Activated CD4-positive, alpha-beta T cell treated with anti-CD3 and anti-CD28 coated beads, Interleukin-2, amount 50 U/mL, for 16 hours (primary cell): ENCODE results near the gene CALY.

Experiments
- DNase-seq: peaks from one replicate; pipeline ENCODE4 v3.0.0-alpha.2; 2020

CALY gene

DNA sequence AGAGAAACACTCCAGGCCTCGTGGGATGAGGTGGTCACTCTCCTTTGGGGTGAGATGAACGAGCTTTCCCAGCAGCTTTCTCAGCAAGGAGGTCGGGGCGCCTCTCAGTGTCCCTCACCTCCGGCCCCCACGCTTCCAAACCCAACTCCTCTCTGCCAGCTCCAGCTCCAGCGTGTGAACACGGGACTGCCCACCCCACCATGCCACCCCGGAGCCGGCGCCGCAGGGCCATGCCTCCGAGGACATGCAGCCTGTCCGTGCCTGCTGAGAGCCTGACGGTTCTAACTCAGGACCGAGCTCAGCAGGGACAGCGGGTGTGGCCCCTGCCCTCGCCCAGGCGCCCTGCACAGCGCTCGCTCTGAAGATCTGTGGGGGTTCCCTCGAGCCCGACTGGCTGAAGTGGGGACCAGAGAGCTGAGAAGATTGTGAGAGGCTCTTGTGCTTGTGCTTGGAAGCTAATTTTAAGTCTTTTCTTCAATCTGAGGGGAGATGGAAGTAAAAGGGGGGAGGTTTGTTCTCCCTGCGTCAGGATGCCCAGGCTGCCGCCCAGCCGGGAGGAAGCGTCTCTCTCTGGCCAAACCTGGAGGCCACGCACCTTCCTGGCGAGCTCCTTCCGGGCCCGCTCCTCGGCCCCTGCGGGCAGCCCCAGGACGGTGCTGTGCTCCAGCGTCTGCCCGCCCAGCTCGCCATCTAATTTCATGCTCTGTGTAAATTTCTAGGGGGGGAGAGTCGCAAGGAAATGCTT lies 54.9 kb downstream of the CALY start:
- no peak for DNase-seq

DNA sequence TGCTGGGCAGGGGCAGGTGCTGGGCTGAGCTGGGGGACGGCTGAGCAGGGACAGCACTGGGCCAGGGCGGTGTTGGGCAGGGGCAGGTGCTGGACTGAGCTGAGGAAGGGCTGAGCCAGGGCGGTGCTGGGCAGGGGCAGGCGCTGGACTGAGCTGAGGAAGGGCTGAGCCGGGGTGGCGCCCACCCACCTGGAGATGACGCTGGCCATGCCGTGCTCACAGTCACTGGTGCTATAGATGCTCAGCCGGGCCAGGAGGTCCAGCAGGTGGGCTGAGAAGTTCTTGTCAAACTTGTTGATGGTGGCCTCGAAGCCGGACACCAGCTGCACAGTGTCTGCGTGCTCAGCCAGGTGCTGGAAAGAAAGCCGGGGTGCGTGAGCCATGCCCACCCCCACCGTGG lies 55.6 kb downstream of the CALY start:
- DNase-seq, result no peak

DNA sequence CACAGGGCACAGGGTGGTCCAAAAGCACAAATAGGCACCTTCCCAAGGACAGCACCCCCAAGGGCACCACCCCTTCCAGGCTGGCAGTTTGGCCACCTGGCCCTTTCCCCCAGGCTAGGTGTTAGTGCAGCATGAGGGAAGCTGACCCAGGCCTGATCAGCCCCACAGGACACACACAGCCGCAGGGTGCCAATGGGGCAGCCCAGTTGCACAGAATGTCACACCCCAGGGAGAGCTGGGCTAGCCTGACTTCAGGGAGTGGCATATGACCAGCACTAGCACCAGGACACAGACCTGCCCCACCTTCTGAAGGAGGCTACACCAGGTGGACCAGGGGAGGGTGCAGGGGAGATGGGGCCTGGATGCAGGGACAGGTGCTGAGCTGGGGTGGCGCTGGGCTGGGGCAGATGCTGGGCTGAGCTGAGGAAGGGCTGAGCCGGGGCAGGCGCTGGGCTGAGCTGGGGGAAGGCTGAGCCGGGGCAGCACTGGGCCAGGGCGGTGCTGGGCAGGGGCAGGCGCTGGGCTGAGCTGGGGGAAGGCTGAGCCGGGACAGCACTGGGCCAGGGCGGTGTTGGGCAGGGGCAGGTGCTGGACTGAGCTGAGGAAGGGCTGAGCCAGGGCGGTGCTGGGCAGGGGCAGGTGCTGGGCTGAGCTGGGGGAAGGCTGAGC lies 56.2 kb downstream of the CALY start:
- no peak for DNase-seq

DNA sequence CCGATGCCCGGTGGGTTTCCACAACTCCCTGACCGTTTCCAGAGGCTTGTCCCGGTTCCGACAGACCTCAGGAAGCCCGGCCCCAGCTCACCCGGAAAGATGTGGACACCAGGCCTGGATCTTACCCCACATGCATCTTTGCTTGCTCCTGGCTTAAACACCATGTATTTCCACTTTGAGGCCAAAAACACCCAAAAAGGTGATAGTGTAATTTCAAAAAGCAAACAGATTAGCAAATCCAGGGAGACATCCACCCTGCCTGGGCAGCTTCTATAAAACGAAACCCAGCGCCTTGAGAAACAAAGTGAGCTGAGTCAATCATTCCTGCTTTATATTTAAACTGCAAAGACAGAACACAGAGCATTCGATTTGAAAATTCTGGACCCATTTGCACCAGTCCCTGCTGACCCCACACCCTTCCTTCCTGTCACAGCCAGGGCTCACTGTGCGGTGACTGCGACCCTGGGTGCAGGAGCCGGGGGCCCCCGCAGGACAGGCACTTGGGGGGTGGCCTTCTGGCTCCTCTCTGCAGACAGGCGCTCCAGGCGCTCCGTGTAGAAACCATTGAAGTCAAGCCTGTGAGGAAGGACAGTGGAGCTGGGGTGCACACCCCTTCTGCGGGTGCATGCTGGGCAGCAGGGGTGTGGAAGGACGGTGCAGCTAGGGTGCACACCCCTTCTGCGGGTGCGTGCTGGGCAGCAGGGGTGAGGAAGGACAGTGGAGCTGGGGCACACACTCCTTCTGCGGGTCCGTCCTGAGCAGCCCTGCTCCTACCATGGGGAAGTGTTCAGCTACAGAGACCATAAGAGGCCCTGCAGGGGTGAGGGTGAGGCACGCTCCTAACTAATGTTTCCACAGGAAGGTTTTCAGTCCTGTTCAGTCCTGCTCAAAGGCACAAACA lies 57.1 kb downstream of the CALY start:
- no peak for DNase-seq

DNA sequence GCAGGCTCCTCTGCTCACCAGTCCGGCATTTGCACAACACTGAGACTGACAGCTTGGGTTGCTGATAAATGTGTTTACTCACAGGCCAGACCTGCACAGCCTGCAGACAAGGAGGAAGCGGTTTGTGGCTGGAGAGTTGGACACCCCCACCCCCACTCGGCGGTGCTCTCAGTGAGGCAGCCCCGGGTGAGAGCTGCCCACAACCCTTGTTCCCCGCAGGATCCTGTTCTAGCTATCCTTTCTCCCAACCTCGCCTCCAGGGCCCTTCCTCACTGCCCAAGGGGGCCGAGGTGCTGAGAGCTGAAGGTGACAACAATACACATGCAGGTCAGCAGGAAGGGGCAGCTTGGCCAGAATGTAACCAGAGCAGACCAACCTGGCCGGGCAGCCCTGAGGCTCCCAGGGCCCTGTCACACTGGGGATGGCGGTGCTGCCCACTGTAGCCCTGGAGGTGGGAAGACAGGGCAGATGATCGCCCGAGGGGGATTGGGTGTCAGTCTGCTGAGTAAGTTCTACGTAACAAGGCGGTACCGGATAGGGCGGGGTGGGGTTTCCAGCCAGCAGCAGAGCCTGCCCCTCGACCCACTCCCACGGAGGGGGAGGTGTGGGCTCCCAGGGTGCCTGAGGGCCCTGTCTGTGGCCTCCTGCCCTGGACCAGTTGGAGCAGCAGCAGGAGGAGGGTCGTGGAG lies 58.0 kb downstream of the CALY start:
- peak; percentile 81 for DNase-seq

DNA sequence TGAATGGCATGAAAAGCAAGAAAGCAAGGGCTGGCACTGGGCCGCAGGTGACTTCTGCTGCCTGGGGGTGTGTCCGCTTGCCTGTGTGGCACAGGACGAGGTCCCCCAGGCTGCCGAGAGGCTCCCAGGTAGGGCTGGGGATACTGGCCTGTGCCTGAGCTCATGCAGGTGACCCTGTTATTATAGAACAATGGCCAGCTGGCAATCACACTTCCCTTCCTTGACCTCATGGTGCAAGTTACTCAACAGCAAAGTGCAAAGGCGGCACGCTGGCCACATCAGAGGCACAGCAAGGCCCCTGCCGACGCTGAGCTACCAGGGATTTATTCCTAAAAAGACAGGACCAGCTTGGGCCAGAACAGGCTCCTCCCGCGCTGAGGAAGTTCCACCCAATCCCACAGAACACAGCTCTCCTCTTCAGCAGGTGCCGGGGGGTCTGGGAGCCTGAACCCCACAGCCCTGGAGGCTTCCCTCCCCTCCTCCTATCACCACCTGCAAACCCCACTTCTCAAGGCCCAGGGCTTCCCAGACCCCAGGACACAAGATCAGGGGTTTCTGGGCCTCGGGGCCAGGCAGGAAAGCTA lies 58.6 kb downstream of the CALY start:
- no peak for DNase-seq

DNA sequence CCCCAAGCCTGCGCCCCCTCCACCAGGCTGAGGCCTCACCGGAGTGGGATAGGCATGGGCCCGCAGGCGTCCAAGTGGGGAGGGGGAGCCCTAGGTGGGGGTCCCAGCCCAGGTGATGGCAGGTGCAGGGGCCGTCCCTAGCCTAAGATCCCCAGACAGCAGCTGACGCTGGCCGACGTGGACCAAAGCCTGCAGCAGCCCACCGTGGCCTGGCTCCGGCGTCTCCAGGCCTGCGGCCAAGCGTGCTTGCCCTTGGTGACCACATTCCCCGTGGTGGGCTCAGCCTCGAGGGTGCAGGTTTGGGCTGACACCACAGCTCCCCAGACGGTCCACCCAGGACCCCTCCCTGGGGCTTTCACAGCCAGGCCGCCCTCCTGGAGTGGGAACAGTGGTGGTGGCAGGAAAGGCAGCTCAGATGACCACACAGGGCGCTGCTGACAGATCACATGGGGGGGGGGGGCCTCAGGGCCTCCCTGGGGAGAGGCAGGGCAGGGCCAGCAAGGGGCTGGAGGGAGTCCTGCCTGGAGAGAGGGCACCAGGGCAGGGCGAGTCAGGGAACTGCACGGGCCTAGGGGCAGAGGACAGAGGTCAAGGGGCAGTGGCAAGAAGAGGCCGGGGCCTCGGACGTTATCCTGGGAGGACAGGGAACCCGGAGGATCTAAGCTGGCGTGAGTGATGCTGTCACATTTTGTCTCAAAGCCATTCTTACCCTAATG lies 59.3 kb downstream of the CALY start:
- DNase-seq, result no peak

DNA sequence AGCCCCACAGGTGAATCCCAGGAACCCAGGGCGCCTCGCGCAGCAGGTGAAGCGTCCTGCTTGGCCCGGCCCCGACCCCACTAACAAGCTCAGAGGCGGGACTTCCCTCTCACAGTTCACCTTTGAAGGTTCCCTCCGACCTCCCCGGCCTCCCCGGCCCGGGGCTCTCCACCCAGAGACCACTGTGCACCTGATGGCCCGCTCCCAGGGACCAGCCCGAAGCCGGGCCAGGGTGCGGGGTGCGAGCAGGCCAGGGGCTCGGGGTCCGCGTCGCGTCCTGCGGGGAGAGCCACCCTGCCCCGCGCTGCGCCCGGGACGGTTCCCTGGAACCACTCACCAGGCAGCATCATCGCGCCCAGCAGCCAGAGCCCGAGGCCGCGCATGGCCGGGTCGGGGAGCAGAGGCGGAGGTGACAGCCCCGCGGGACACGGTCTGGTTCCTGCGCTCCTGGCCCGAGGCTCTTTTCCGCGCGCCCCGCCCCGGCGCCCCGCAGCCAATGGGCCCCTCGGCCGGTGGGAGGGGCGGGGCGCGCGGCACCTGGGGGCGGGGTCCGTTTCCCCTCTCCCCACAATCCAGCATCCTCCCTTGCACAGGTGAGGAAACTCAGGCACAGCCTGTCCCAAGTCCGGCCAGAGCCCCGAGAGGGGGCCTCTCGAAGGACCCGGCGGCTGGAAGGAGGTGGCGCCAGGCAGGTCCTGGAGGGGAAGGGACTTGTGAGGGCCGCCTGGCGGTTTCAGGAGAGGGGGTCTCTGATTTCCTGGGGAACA lies 60.1 kb downstream of the CALY start, which contains the start of gene ADAM8:
Gene ADAM8, minus strand, starts transcription at position 434 of the 767 bp plus-strand sequence. Its CDS starts 51 bp downstream, at position 383.
- DNase-seq, result peak; percentile 68

DNA sequence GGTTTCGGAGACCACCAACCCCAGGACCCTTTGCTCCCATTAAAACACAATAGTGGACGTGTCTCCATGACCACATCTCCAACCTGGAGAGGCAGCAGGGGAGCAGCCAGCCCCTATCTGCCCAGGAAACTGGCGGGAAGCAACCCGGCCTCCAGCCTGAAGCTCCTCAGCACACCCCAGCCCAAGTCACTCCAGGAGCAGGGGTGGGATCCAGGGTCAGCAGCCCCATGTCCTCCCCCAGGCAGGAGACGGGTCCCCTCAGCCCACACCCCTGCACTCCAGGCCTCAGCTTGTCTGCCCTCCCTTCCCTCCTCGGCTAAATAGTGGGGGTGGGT lies 60.6 kb downstream of the CALY start:
- no peak for DNase-seq

DNA sequence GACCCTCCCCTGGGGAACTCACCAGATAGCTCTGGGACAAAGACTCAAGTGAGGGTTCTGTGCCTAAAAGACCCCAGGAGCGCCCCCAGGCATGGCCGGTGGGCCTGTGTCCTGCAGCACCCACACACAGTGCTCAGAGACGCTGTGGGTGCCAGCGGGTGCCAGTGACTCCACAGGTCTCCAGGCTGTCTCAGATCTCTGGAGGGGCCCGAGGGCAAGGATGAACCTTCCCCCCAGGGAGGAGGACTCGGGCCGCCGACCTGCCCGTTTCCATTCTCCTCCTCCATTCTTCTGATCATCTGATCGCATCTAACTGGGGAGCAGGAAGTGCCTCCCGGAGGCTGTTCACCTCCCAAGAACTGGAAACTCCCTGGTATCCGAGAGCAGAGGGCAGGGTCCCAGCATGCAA lies 61.0 kb downstream of the CALY start:
- peak; percentile 70 for DNase-seq

DNA sequence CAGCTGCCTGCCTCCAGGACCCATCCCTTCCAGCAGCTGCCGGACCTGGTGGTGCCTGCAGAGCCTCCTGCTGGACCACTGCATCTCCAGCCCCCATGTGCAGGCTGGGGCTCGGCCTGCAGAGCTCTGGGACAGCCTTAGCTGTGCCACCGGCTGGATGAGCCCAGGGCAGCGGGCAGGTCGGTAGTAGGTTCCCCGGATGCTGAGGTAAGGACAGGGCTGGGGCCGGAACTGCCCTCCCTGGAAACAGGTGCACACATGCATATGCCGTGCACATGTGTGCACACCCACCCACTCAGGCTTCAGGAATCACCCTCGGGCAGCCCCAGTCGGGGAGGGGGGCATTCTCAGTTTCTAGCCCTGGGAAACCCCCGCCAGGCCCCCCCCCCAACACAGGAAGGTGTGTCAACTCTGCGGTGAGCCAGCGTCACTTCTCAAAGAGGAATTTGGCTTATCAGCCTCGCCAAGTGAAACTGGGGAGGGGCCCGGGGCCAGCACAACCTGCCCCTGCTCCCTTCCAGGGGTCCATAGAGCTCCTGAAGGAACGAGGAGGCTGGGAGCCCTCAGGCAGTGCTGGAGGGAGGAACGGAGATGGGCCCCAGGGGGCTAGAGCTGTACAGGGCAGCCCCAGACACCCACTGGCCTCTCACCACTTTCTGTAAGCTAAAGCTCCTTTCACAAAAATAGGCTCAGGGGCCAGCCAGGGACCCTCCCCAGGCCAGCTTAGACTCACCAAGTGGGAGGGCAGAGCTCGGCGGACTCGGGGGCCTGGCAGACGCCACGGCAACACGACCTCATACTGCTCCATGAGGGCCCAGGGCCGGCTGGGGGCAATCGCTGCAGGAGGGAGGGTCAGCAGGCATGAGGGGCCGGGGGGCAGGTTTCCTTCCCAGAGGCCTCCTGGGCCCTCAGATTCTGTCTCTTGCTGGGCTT lies 61.7 kb downstream of the CALY start:
- peak; percentile 84 for DNase-seq
